ENCODE results near the gene BCKDHA. TPM values are rescaled to one million over a fixed set of nuclear protein-coding genes. Genes with fewer than 3 reads are reported as not detected.

The BCKDHA gene
- total RNA-seq, 1 experiment from 2014 or later: 17.7 TPM

GRCh38 chr19:41449865-41450178, 52.2 kb downstream of the BCKDHA start:
- peak overlapping the region; percentile 78 for H3K4me2 ChIP-seq (ENCODE audit: low read length)
- POLR2A ChIA-PET: interaction anchor here (2.7 kb wide), 1 partner anchor 10 kb away, joined by 12 read pairs; the partner anchor contains the start of gene DMAC2
- no peaks in the 10 kb centered on the region for H3K79me2 ChIP-seq (ENCODE audit: insufficient read depth, low read length)
- no peak for TF ChIP-seq CBX3 (IDR thresholded peaks at IDR 0.05; ENCODE audit: low read depth)
- no peak overlapping the region for H3K27ac ChIP-seq (ENCODE audit: low read depth, low read length)
- no peak overlapping the region for H3K4me3 ChIP-seq (replicated peaks in 1 of 2; ENCODE audit: low read depth in 1 of 2, low read length in 2 of 2)
- peaks cover 0 to 10% of the 10 kb centered on the region in 2 experiments; a peak in 2 of 4 replicates for H3K4me1 ChIP-seq (ENCODE audit: control insufficient read depth in 1 of 2, insufficient read depth in 2 of 2, low read length in 2 of 2)
- no peaks in the 10 kb centered on the region for H3K36me3 ChIP-seq (ENCODE audit: control insufficient read depth in 1 of 2, insufficient read depth in 2 of 2, low read length in 2 of 2)
- peak overlapping the region; percentile 19 for H2AFZ ChIP-seq (ENCODE audit: low read depth, low read length, poor library complexity, severe bottlenecking)
- H3K9ac ChIP-seq (ENCODE audit: low read length): no peak overlapping the region
- BruUV-seq (replicated peaks): no TSS peak
- no peaks in the 10 kb centered on the region for H4K20me1 ChIP-seq (ENCODE audit: insufficient read depth)
- no peaks in the 10 kb centered on the region for H3K27me3 ChIP-seq (ENCODE audit: insufficient read depth, low read length)
- RAD21 ChIA-PET (ENCODE audit: low non-redundant PET in 1 of 2, low total read pairs in 2 of 2, uncharacterized antibody in 2 of 2, unreplicated experiment in 2 of 2): interaction anchor here in 1 of 2 experiments (1.2 to 1.7 kb wide), 2 partner anchors 114 to 121 kb away, joined by 3 to 4 read pairs; no protein-coding TSS in a partner anchor
- ATAC-seq: peak; percentile 13; the same call in 1 of the 2 replicates
- H3K9me2 ChIP-seq (ENCODE audit: insufficient read depth): no peaks in the 10 kb centered on the region
- no peak for DNase-seq (ENCODE audit: low read depth, low spot score)
- CTCF ChIA-PET: interaction anchor here (1.0 to 4.7 kb wide), 6 partner anchors 10 to 148 kb away, joined by 4 to 63 read pairs (median 20); partner anchors contain the start of genes B9D2 and DMAC2
- intact Hi-C loops (cut with micrococcal nuclease): loop anchor here (1.0 kb wide), 3 partner anchors 113 to 145 kb away; no protein-coding TSS in a partner anchor
- no peaks in the 10 kb centered on the region for H3K9me3 ChIP-seq (ENCODE audit: control insufficient read depth in 1 of 2, insufficient read depth in 1 of 2, low read depth in 1 of 2, low read length in 2 of 2)

- Histone ChIP-seq H3K9me3 (ENCODE audit: control insufficient read depth in 1 of 2, insufficient read depth in 1 of 2, low read depth in 1 of 2, low read length in 2 of 2) (0 out of 4 replicates have a peak, but pooled peaks cover 0 to 3% of the 10 kb centered on the region in 2 experiments), H2AFZ (ENCODE audit: low read depth, low read length, poor library complexity, severe bottlenecking) (no peak overlapping the region), H3K4me3 (replicated peaks in 1 of 2; ENCODE audit: low read depth in 1 of 2, low read length in 2 of 2) (no peak overlapping the region), H3K27ac (ENCODE audit: low read depth, low read length) (no peak overlapping the region), H3K9ac (ENCODE audit: low read length) (no peak overlapping the region), H3K4me2 (ENCODE audit: low read length) (no peak overlapping the region), H4K20me1 (ENCODE audit: insufficient read depth) (no peaks in the 10 kb centered on the region), H3K36me3 (ENCODE audit: control insufficient read depth in 1 of 2, insufficient read depth in 2 of 2, low read length in 2 of 2) (no peaks in the 10 kb centered on the region), H3K4me1 (ENCODE audit: control insufficient read depth in 1 of 2, insufficient read depth in 2 of 2, low read length in 2 of 2) (peaks cover 0 to 10% of the 10 kb centered on the region in 2 experiments; a peak in 2 of 4 replicates), H3K27me3 (ENCODE audit: insufficient read depth, low read length) (peaks cover 17% of the 10 kb centered on the region; the same call in 1 of the 2 replicates), H3K9me2 (ENCODE audit: insufficient read depth) (no peaks in the 10 kb centered on the region), H3K79me2 (ENCODE audit: insufficient read depth, low read length) (no peaks in the 10 kb centered on the region)
- DNase-seq (ENCODE audit: low read depth, low spot score): no peak
- no peak for ATAC-seq
- RAD21 ChIA-PET (ENCODE audit: low non-redundant PET in 1 of 2, low total read pairs in 2 of 2, uncharacterized antibody in 2 of 2, unreplicated experiment in 2 of 2): no interaction called here
- intact Hi-C loops (cut with micrococcal nuclease): no loop called here
- TF ChIP-seq YY1 (IDR thresholded peaks at IDR 0.05; ENCODE audit: extremely low read depth, insufficient replicate concordance, low read depth, low read length) (no peak), ELF1 (IDR thresholded peaks at IDR 0.05; ENCODE audit: borderline replicate concordance, low read depth) (no peak), SP1 (IDR thresholded peaks at IDR 0.05; ENCODE audit: low read depth) (no peak), MAX (IDR thresholded peaks at IDR 0.05) (no peak), CBX3 (IDR thresholded peaks at IDR 0.05; ENCODE audit: low read depth) (no peak), EZH2 (IDR thresholded peaks at IDR 0.05) (no peak), CTCF (IDR thresholded peaks at IDR 0.05 in 2 of 3, conservative IDR thresholded peaks at IDR 0.05 in 1 of 3; ENCODE audit: borderline replicate concordance in 1 of 3, insufficient read depth in 1 of 3, low read depth in 2 of 3, low read length in 2 of 3) (no peak)
- BruUV-seq (replicated peaks): no TSS peak
- POLR2A ChIA-PET: no interaction called here
- CTCF ChIA-PET: interaction anchor here (1.0 kb wide), 1 partner anchor 111 kb away, joined by 3 read pairs; no protein-coding TSS in a partner anchor
Observed at GRCh38 chr19:41452584-41453275, 55.1 kb downstream of the BCKDHA start.

Measured in HCT116 (cell line).